ENCODE data around the gene UROC1.

DNA sequence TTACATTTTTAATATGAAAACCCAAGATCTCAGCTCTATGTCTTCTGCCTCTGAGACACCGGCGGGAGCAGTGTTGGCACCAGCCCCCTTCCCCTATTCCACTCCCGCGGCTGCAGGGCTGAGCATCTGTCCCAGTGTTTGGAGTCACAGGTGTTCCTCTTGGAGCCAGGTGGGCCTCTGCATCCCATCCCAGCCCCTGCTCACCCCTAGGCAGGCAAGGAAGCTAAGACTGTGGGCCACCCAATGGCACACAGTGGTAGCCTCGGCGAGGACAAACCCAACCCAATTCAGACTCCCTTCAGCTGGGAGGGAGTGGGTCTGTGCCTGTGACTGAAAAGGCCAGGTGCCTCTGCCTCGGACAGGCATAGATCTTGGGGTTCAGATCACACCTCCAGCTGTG, 9.4 kb upstream of the UROC1 start:
- TF ChIP-seq, protein P1, sequence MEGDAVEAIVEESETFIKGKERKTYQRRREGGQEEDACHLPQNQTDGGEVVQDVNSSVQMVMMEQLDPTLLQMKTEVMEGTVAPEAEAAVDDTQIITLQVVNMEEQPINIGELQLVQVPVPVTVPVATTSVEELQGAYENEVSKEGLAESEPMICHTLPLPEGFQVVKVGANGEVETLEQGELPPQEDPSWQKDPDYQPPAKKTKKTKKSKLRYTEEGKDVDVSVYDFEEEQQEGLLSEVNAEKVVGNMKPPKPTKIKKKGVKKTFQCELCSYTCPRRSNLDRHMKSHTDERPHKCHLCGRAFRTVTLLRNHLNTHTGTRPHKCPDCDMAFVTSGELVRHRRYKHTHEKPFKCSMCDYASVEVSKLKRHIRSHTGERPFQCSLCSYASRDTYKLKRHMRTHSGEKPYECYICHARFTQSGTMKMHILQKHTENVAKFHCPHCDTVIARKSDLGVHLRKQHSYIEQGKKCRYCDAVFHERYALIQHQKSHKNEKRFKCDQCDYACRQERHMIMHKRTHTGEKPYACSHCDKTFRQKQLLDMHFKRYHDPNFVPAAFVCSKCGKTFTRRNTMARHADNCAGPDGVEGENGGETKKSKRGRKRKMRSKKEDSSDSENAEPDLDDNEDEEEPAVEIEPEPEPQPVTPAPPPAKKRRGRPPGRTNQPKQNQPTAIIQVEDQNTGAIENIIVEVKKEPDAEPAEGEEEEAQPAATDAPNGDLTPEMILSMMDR (conservative IDR thresholded peaks at IDR 0.05 in 1 of 2, IDR thresholded peaks at IDR 0.05 in 1 of 2; ENCODE audit: extremely low read depth in 1 of 2, insufficient read depth in 1 of 2, low read depth in 1 of 2, low read length in 2 of 2), result no peak
- no peak for TF ChIP-seq EZH2 (IDR thresholded peaks at IDR 0.05; ENCODE audit: borderline replicate concordance, low read length)
